Measurements from ENCODE around the gene HBZ.
"Not testable (repeated sequence)": the region's sequence is repeated elsewhere in the genome, so short reads cannot be mapped to it uniquely, and the experiment has no call there.

Gene HBZ

GRCh38 chr16:200388-200787 is 47.9 kb downstream of the HBZ start:
- TF ChIP-seq CTCF (IDR thresholded peaks at IDR 0.05; ENCODE audit: borderline replicate concordance, insufficient read depth, low read depth, low read length), result no peak

DNA sequence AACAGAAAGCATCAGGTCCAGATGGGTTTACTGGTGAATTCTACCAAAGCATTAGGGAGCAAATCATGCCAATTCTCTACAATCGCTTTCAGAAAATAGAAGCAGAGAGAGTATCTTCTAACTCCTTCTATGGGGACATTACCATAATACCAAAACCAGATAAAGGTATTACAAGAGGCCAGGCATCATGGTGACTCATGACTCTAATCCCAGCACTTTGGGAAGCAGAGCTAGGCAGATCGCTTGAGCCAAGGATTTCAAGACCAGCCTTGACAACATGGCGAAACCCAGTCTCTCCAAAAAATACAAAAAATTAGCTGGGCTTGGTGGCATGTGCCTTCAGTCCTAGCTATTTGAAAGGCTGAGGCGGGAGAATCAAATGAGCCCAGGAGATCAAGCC is 50.8 kb downstream of the HBZ start:
- no peak overlapping the region for H3K4me3 ChIP-seq (ENCODE audit: low read depth, low read length)
- TF ChIP-seq CTCF (IDR thresholded peaks at IDR 0.05; ENCODE audit: borderline replicate concordance, insufficient read depth, low read depth, low read length), result no peak

More at GRCh38 chr16:200388-200787, 47.9 kb downstream of the HBZ start:
- no peak overlapping the region for H3K4me3 ChIP-seq (ENCODE audit: low read depth, low read length)

DNA sequence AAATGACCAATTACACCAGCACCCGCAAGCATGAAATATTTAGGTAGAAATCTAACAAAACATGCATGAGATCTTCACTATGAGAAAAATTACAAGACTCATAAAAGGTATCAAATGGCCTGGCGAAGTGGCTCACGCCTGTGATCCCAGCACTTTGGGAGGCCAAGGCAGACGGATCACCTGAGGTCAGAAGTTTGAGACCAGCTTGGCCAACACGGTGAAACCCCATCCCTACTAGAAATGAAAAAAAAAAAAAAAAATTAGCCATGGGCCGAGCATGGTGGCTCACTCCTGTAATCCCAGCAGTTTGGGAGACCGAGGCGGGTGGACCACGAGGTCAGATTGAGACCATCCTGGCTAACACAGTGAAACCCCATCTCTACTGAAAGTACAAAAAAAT is 51.6 kb downstream of the HBZ start:
- not testable (repeated sequence) for H3K4me3 ChIP-seq (ENCODE audit: low read depth, low read length)
